ENCODE measurements around the gene SOS1.

Gene SOS1

GRCh38 chr2:39115556-39115955 lies 5.3 kb downstream of the SOS1 start:
- DNase-seq: no peak
- intact Hi-C loops (cut with DNase I): no loop called here

GRCh38 chr2:39114771-39115170 lies 6.1 kb downstream of the SOS1 start:
- intact Hi-C loops (cut with DNase I): no loop called here

GRCh38 chr2:39109537-39109936 lies 11.3 kb downstream of the SOS1 start:
- DNase-seq: no peak
- intact Hi-C loops (cut with DNase I): no loop called here

More at GRCh38 chr2:39114771-39115170, 6.1 kb downstream of the SOS1 start:
- DNase-seq: no peak

GRCh38 chr2:39108377-39108776 lies 12.5 kb downstream of the SOS1 start:
- intact Hi-C loops (cut with DNase I): no loop called here
- no peak for DNase-seq

GRCh38 chr2:39107724-39108273 lies 13.1 kb downstream of the SOS1 start:
- intact Hi-C loops (cut with DNase I): no loop called here
- DNase-seq: no peak

GRCh38 chr2:39107156-39107555 lies 13.7 kb downstream of the SOS1 start:
- intact Hi-C loops (cut with DNase I): no loop called here
- DNase-seq: peak in 27 of 42 donors; percentile 17 to 65 (median 37)

- no peak for DNase-seq
- intact Hi-C loops (cut with DNase I): no loop called here
Measured at GRCh38 chr2:39099870-39100728, 20.8 kb downstream of the SOS1 start.

- DNase-seq: no peak
- intact Hi-C loops (cut with DNase I): no loop called here
Measured at GRCh38 chr2:39099310-39099869, 21.5 kb downstream of the SOS1 start.

- DNase-seq: no peak
- intact Hi-C loops (cut with DNase I): no loop called here
Measured at GRCh38 chr2:39095624-39096023, 25.2 kb downstream of the SOS1 start.

- no peak for DNase-seq
Measured at GRCh38 chr2:39094717-39095363, 26.0 kb downstream of the SOS1 start.

GRCh38 chr2:39093218-39093898 lies 27.5 kb downstream of the SOS1 start:
- intact Hi-C loops (cut with DNase I): no loop called here
- DNase-seq: no peak

More at GRCh38 chr2:39094717-39095363, 26.0 kb downstream of the SOS1 start:
- intact Hi-C loops (cut with DNase I): no loop called here

GRCh38 chr2:39091543-39091942 lies 29.3 kb downstream of the SOS1 start:
- intact Hi-C loops (cut with DNase I): no loop called here
- no peak for DNase-seq

GRCh38 chr2:39091063-39091462 lies 29.8 kb downstream of the SOS1 start:
- no peak for DNase-seq

GRCh38 chr2:39080152-39080551 lies 40.7 kb downstream of the SOS1 start:
- intact Hi-C loops (cut with DNase I): no loop called here
- DNase-seq: no peak

More at GRCh38 chr2:39091063-39091462, 29.8 kb downstream of the SOS1 start:
- intact Hi-C loops (cut with DNase I): no loop called here

GRCh38 chr2:39069890-39070465 lies 50.9 kb downstream of the SOS1 start:
- no peak for DNase-seq
- intact Hi-C loops (cut with DNase I): no loop called here

- DNase-seq: no peak
- intact Hi-C loops (cut with DNase I): no loop called here
Measured at GRCh38 chr2:39069136-39069515, 51.7 kb downstream of the SOS1 start.

GRCh38 chr2:39068299-39069135 lies 52.3 kb downstream of the SOS1 start:
- no peak for DNase-seq
- intact Hi-C loops (cut with DNase I): no loop called here

- intact Hi-C loops (cut with DNase I): no loop called here
- no peak for DNase-seq
Measured at GRCh38 chr2:39065616-39066015, 55.2 kb downstream of the SOS1 start.

Data from head of caudate nucleus (tissue), 42 donors.